NCI-H510A treated with DMSO at 0.1 percent for 48 hours (cell line): ENCODE data around the gene MAGI2.
A peak's percentile ranks its signal among the peaks of the same experiment; 100 is the strongest.

ENCODE experiments used
- DNase-seq: peaks from one replicate; lab custom pipeline; 2025; lab: John Stamatoyannopoulos, UW

MAGI2 gene

GRCh38 chr7:79257959-79258358 lies 195.5 kb downstream of the MAGI2 start:
- no peak for DNase-seq

GRCh38 chr7:79245623-79246249 lies 207.7 kb downstream of the MAGI2 start:
- no peak for DNase-seq

- DNase-seq = no peak
Observed at GRCh38 chr7:79244482-79244881, 209.0 kb downstream of the MAGI2 start.

- DNase-seq = no peak
Observed at GRCh38 chr7:79241288-79242060, 212.0 kb downstream of the MAGI2 start.

GRCh38 chr7:79240413-79240812 lies 213.1 kb downstream of the MAGI2 start:
- DNase-seq = no peak

- peak; percentile 43 for DNase-seq
Observed at GRCh38 chr7:79236352-79237028, 217.0 kb downstream of the MAGI2 start.

- no peak for DNase-seq
Observed at GRCh38 chr7:79227044-79227443, 226.4 kb downstream of the MAGI2 start.

- no peak for DNase-seq
Observed at GRCh38 chr7:79221211-79221610, 232.3 kb downstream of the MAGI2 start.

- DNase-seq = no peak
Observed at GRCh38 chr7:79217976-79218626, 235.4 kb downstream of the MAGI2 start.

- DNase-seq = no peak
Observed at GRCh38 chr7:79217468-79217867, 236.0 kb downstream of the MAGI2 start.

GRCh38 chr7:79216236-79216635 lies 237.2 kb downstream of the MAGI2 start:
- DNase-seq = no peak

- DNase-seq = no peak
Observed at GRCh38 chr7:79212334-79212733, 241.1 kb downstream of the MAGI2 start.

- DNase-seq = no peak
Observed at GRCh38 chr7:79211724-79212123, 241.7 kb downstream of the MAGI2 start.

GRCh38 chr7:79199961-79200360 lies 253.5 kb downstream of the MAGI2 start:
- DNase-seq = no peak

- DNase-seq = no peak
Observed at GRCh38 chr7:79199266-79199665, 254.2 kb downstream of the MAGI2 start.

- DNase-seq = no peak
Observed at GRCh38 chr7:79185605-79186004, 267.9 kb downstream of the MAGI2 start.

GRCh38 chr7:79182283-79182682 lies 271.2 kb downstream of the MAGI2 start:
- DNase-seq = no peak

GRCh38 chr7:79180533-79180932 lies 272.9 kb downstream of the MAGI2 start:
- no peak for DNase-seq

GRCh38 chr7:79176859-79177477 lies 276.5 kb downstream of the MAGI2 start:
- DNase-seq = peak; percentile 34

GRCh38 chr7:79175374-79175773 lies 278.1 kb downstream of the MAGI2 start:
- peak; percentile 1 for DNase-seq

- no peak for DNase-seq
Observed at GRCh38 chr7:79165225-79165624, 288.2 kb downstream of the MAGI2 start.

- DNase-seq = no peak
Observed at GRCh38 chr7:79159040-79159664, 294.3 kb downstream of the MAGI2 start.
